H1 (cell line): ENCODE data around the gene ALK. TPM values are rescaled to one million over a fixed set of nuclear protein-coding genes. Genes with fewer than 3 reads are reported as not detected.

Experiments
- CTCF ChIA-PET: fragments of 300-600 bp; sonication (Branson Sonifier 250); formaldehyde crosslinking; loops from one replicate; lab custom pipeline; 2021; ENCODE audit not compliant: partially characterized antibody; lab: Charles Lee
- POLR2A ChIA-PET: fragments of 300-600 bp; sonication (Branson Sonifier 250); formaldehyde crosslinking; loops from one replicate; lab custom pipeline; 2021; ENCODE audit warnings: inconsistent platforms; ENCODE audit not compliant: partially characterized antibody; lab: Charles Lee
- DNase-seq, 2 experiments: peaks; one replicate each; pipeline versions ENCODE4 v3.0.0 to v3.0.0-alpha.2; 2010 to 2022; ENCODE audit warnings: low spot score in 2 of 2, low read depth in 1 of 2, mixed read lengths in 1 of 2
- FAIRE-seq: peaks from 2 replicates; lab custom pipeline; 2011; peaks lifted over from hg19 to GRCh38; lab: Jason Lieb, UNC
- H2AFZ ChIP-seq: 2 replicates; pipeline ENCODE4 v1.8.1; 2012; ENCODE audit warnings: low read length, inconsistent platforms
- H2AK5ac ChIP-seq: 2 replicates; pipeline ENCODE4 v1.6.1; 2013; ENCODE audit warnings: low read depth, low read length
- H2BK120ac ChIP-seq: replicated peaks from 2 replicates; pipeline ENCODE3; 2013; ENCODE audit warnings: low read depth, low read length, inconsistent platforms
- H2BK12ac ChIP-seq: 2 replicates; pipeline ENCODE4 v1.6.1; 2013; ENCODE audit warnings: low read depth, low read length
- H2BK15ac ChIP-seq: 2 replicates; pipeline ENCODE4 v1.6.1; 2013; ENCODE audit warnings: low read length
- H2BK20ac ChIP-seq: 2 replicates; pipeline ENCODE4 v1.6.1; 2013; ENCODE audit warnings: low read length
- H2BK5ac ChIP-seq: 2 replicates; pipeline ENCODE4 v1.6.1; 2013; ENCODE audit warnings: low read depth, low read length
- H3K14ac ChIP-seq: 2 replicates; pipeline ENCODE4 v1.6.1; 2013; ENCODE audit warnings: inconsistent platforms; ENCODE audit not compliant: insufficient read length
- H3K18ac ChIP-seq: 2 replicates; pipeline ENCODE4 v1.6.1; 2013; ENCODE audit warnings: low read length; ENCODE audit errors: extremely low read depth
- H3K23ac ChIP-seq: 2 replicates; pipeline ENCODE4 v1.6.1; 2013; ENCODE audit warnings: inconsistent platforms; ENCODE audit not compliant: insufficient read length
- H3K23me2 ChIP-seq: 2 replicates; pipeline ENCODE4 v1.6.1; 2013; ENCODE audit warnings: low read depth, low read length
- H3K27ac ChIP-seq: 2 replicates; pipeline ENCODE4 v1.6.1; 2011; ENCODE audit warnings: low read depth, low read length, inconsistent platforms
- H3K27me3 ChIP-seq, 4 experiments: replicated peaks in 1 of 4; 1 replicate in 1 of 4; 2 replicates in 3 of 4; pipeline versions ENCODE4 v1.6.1 to v1.8.1; 2011 to 2013; ENCODE audit warnings: low read length in 3 of 4, mild to moderate bottlenecking in 3 of 4, inconsistent platforms in 2 of 4, mixed read lengths in 2 of 4, moderate library complexity in 1 of 4; ENCODE audit not compliant: control insufficient read depth in 3 of 4, insufficient read depth in 3 of 4; ENCODE audit errors: extremely low read depth in 1 of 4
- H3K36me3 ChIP-seq, 4 experiments: 2 replicates each; pipeline versions ENCODE4 v1.6.1 to v1.8.1; 2011 to 2013; ENCODE audit warnings: mild to moderate bottlenecking in 4 of 4, low read length in 3 of 4, moderate library complexity in 2 of 4, control low read depth in 1 of 4, inconsistent platforms in 1 of 4; ENCODE audit not compliant: insufficient read depth in 4 of 4, control insufficient read depth in 2 of 4
- H3K4ac ChIP-seq: replicated peaks from 2 replicates; pipeline ENCODE3; 2013; ENCODE audit warnings: low read length, low read depth, mixed read lengths, inconsistent platforms; ENCODE audit not compliant: insufficient read length
- H3K4me1 ChIP-seq, 4 experiments: replicated peaks in 1 of 4; 1 replicate in 1 of 4; 2 replicates in 3 of 4; pipeline versions ENCODE4 v1.6.1 to v1.8.1; 2011 to 2013; ENCODE audit warnings: low read length in 3 of 4, inconsistent platforms in 2 of 4, mixed read lengths in 1 of 4; ENCODE audit not compliant: insufficient read depth in 4 of 4, control insufficient read depth in 3 of 4
- H3K4me2 ChIP-seq, 2 experiments: 2 replicates each; pipeline versions ENCODE4 v1.6.1 to v1.8.1; 2011 to 2013; ENCODE audit warnings: low read depth in 2 of 2, low read length in 2 of 2, control low read depth in 1 of 2, inconsistent platforms in 1 of 2, mild to moderate bottlenecking in 1 of 2; ENCODE audit not compliant: insufficient read depth in 1 of 2
- H3K4me3 ChIP-seq, 4 experiments: fragments of 200-600, 300-600 bp in 1 of 4; sonication (generic), shearing (Covaris generic), sonication (Bioruptor Twin) in 1 of 4; 2 replicates each; pipeline versions ENCODE4 v1.5.1 to v1.8.1; 2011 to 2016; ENCODE audit warnings: low read length in 4 of 4, low read depth in 3 of 4, control low read depth in 2 of 4, inconsistent platforms in 2 of 4, mild to moderate bottlenecking in 2 of 4, mixed read lengths in 1 of 4, moderate library complexity in 1 of 4; ENCODE audit not compliant: insufficient read depth in 2 of 4; ENCODE audit errors: extremely low read depth in 1 of 4
- H3K56ac ChIP-seq: replicated peaks from 2 replicates; pipeline ENCODE3; 2013; ENCODE audit warnings: low read depth, mild to moderate bottlenecking, mixed read lengths, low read length, inconsistent platforms; ENCODE audit not compliant: insufficient read length
- H3K79me1 ChIP-seq: 2 replicates; pipeline ENCODE4 v1.6.1; 2013; ENCODE audit warnings: low read depth, low read length, control low read depth
- H3K79me2 ChIP-seq, 2 experiments: 2 replicates each; pipeline versions ENCODE4 v1.6.1 to v1.8.1; 2012 to 2013; ENCODE audit warnings: low read length in 2 of 2, mild to moderate bottlenecking in 2 of 2, inconsistent platforms in 1 of 2; ENCODE audit not compliant: insufficient read depth in 2 of 2, control insufficient read depth in 1 of 2
- H3K9ac ChIP-seq, 4 experiments: replicated peaks in 1 of 4; 1 replicate in 1 of 4; 2 replicates in 3 of 4; pipeline versions ENCODE4 v1.6.1 to v1.8.1; 2011 to 2013; ENCODE audit warnings: low read depth in 3 of 4, low read length in 3 of 4, control low read depth in 2 of 4, mild to moderate bottlenecking in 2 of 4, moderate library complexity in 2 of 4, inconsistent platforms in 1 of 4; ENCODE audit errors: extremely low read depth in 1 of 4
- H3K9me3 ChIP-seq, 2 experiments: 2 replicates each; pipeline versions ENCODE4 v1.6.1 to v1.8.1; 2012 to 2013; ENCODE audit warnings: mild to moderate bottlenecking in 2 of 2, moderate library complexity in 2 of 2, control low read depth in 1 of 2, inconsistent platforms in 1 of 2, low read depth in 1 of 2, low read length in 1 of 2, mixed read lengths in 1 of 2; ENCODE audit not compliant: insufficient read depth in 2 of 2
- H4K20me1 ChIP-seq, 2 experiments: replicated peaks in 1 of 2; 2 replicates each; pipeline versions ENCODE3 to v1.8.1; 2011 to 2013; ENCODE audit warnings: inconsistent platforms in 2 of 2, low read length in 2 of 2, mild to moderate bottlenecking in 1 of 2; ENCODE audit not compliant: insufficient read depth in 2 of 2, control insufficient read depth in 1 of 2
- H4K5ac ChIP-seq: 2 replicates; pipeline ENCODE4 v1.6.1; 2013; ENCODE audit warnings: low read length, low read depth, mixed read lengths, inconsistent platforms; ENCODE audit not compliant: insufficient read length
- H4K8ac ChIP-seq: 2 replicates; pipeline ENCODE4 v1.8.0; 2013; ENCODE audit warnings: mild to moderate bottlenecking, moderate library complexity, low read length, inconsistent platforms; ENCODE audit not compliant: insufficient read depth; ENCODE audit errors: extremely low read depth
- H4K91ac ChIP-seq: replicated peaks from 2 replicates; pipeline ENCODE3; 2013; ENCODE audit warnings: low read length, mixed read lengths, inconsistent platforms; ENCODE audit not compliant: insufficient read length
- ATF3 ChIP-seq: IDR thresholded peaks from 2 replicates; pipeline ENCODE4 v1.6.1; 2011; ENCODE audit warnings: low read depth, mild to moderate bottlenecking, low read length; ENCODE audit not compliant: insufficient read depth
- FOSL1 ChIP-seq: IDR thresholded peaks from 2 replicates; pipeline ENCODE4 v1.6.1; 2011; ENCODE audit warnings: mild to moderate bottlenecking, low read depth, low read length, moderate library complexity; ENCODE audit not compliant: insufficient read depth
- JUN ChIP-seq: IDR thresholded peaks from 2 replicates; pipeline ENCODE4 v1.6.1; 2011; ENCODE audit warnings: low read depth, mild to moderate bottlenecking, improper control_type of control experiment, low read length
- KDM4A ChIP-seq: IDR thresholded peaks from one replicate; pipeline ENCODE4 v1.7.1; 2012; ENCODE audit warnings: low read depth, mild to moderate bottlenecking, moderate library complexity, low read length, inconsistent platforms; ENCODE audit not compliant: severe bottlenecking
- MAFK ChIP-seq: IDR thresholded peaks from 2 replicates; pipeline ENCODE4 v1.6.1; 2012; ENCODE audit warnings: low read depth, mild to moderate bottlenecking, improper control_type of control experiment, low read length
- MAX ChIP-seq: IDR thresholded peaks from 2 replicates; pipeline ENCODE4 v1.6.1; 2012; ENCODE audit warnings: inconsistent platforms
- NANOG ChIP-seq: IDR thresholded peaks from 2 replicates; pipeline ENCODE4 v1.6.1; 2011; ENCODE audit warnings: low read length, low read depth, mild to moderate bottlenecking, inconsistent platforms; ENCODE audit not compliant: insufficient read depth, poor library complexity, severe bottlenecking
- SAP30 ChIP-seq: fragments of 300-600 bp; sonication (generic); IDR thresholded peaks from 2 replicates; pipeline ENCODE4 v1.7.1; 2012; ENCODE audit warnings: low read length, moderate library complexity, mild to moderate bottlenecking, inconsistent platforms; ENCODE audit not compliant: insufficient read depth, insufficient replicate concordance
- TEAD4 ChIP-seq: IDR thresholded peaks from 2 replicates; pipeline ENCODE4 v1.6.1; 2012; ENCODE audit warnings: low read depth, low read length, inconsistent platforms, mixed read lengths
- WGBS, 2 experiments: shearing (Covaris generic) in 1 of 2; methylation state at CpG; one replicate each; pipeline versions ENCODE4 v1.1.6 to v1.1.7; 2013 to 2015; ENCODE audit warnings: low lambda C conversion rate in 2 of 2, mixed read lengths in 2 of 2, inconsistent platforms in 1 of 2, low coverage in 1 of 2, missing lambda C conversion rate in 1 of 2; ENCODE audit not compliant: insufficient replicate concordance in 2 of 2, insufficient coverage in 1 of 2, insufficient read length in 1 of 2; ENCODE audit errors: extremely low coverage in 1 of 2, missing lambda C conversion rate in 1 of 2; 5-methylcytosine and 5-hydroxymethylcytosine counted together
- polyA plus RNA-seq, 7 experiments: library from polyadenylated mRNA; depleted of rRNA in 3 of 7; stranded (reverse) in 5 of 7; unstranded in 2 of 7; fragments of >200 nt in 5 of 7; fragments of 200-250 nt in 2 of 7; gene quantifications; 1 replicate in 5 of 7; 2 replicates in 1 of 7; 4 replicates in 1 of 7; pipeline versions ENCODE4 v1.2.1 to v1.2.3, GENCODE V29; 2011 to 2013; ENCODE audit warnings: missing spikeins in 2 of 7, mixed read lengths in 2 of 7
- total RNA-seq: library from RNA; stranded (reverse); fragmentation: NEBNext Ultra II Directional; extraction: Animal tissue kit (Norgen Biotek cat#: 25700); gene quantifications from 2 replicates; pipeline ENCODE4 v1.2.1, GENCODE V29; 2021

The ALK gene
- total and polyA plus RNA-seq, 2 of the 8 experiments (the other 6 are each of a cell fraction or from before 2014, with no cell fraction given), result 0.02 to 0.09 TPM

GRCh38 chr2:29232041-29232440 is 689.3 kb downstream of the ALK start:
- no peaks in the 10 kb centered on the region for H3K79me2 ChIP-seq
- WGBS, 2 experiments, result 91% methylated on average over 10 of the region's 14 CpGs; no CpG with 5 or more reads in 1 of the 2 experiments

More at GRCh38 chr2:29232041-29232440, 689.3 kb downstream of the ALK start:
- H2BK20ac ChIP-seq, result no peak overlapping the region
- no peak overlapping the region for H3K9ac ChIP-seq
- FAIRE-seq, result no peak
- H3K36me3 ChIP-seq, result no peaks in the 10 kb centered on the region
- no peaks in the 10 kb centered on the region for H3K23me2 ChIP-seq
- no peak overlapping the region for H3K18ac ChIP-seq
- no peak overlapping the region for H4K8ac ChIP-seq
- POLR2A ChIA-PET, result no interaction called here
- H3K9me3 ChIP-seq, result no peaks in the 10 kb centered on the region
- H3K56ac ChIP-seq, result no peak overlapping the region
- no peak overlapping the region for H2BK12ac ChIP-seq
- no peaks in the 10 kb centered on the region for H4K20me1 ChIP-seq
- H3K27me3 ChIP-seq, result no peaks in the 10 kb centered on the region
- no peak overlapping the region for H4K5ac ChIP-seq
- TF ChIP-seq ATF3, result no peak
- TF ChIP-seq MAX, result no peak
- no peak for TF ChIP-seq NANOG
- TF ChIP-seq TEAD4, result no peak
- no peak for TF ChIP-seq KDM4A
- TF ChIP-seq JUN, result no peak
- TF ChIP-seq FOSL1, result no peak
- no peak for TF ChIP-seq MAFK
- TF ChIP-seq SAP30, result no peak
- H2AFZ ChIP-seq, result no peak overlapping the region
- no peak overlapping the region for H2AK5ac ChIP-seq
- no peak overlapping the region for H3K4ac ChIP-seq
- CTCF ChIA-PET, result interaction anchor here (0.8 kb wide), 1 partner anchor 77 kb away, joined by 3 read pairs; no protein-coding TSS in a partner anchor
- no peak overlapping the region for H3K23ac ChIP-seq
- no peak overlapping the region for H4K91ac ChIP-seq
- H2BK5ac ChIP-seq, result no peak overlapping the region
- no peak overlapping the region for H3K4me3 ChIP-seq
- H3K79me1 ChIP-seq, result no peaks in the 10 kb centered on the region
- no peak overlapping the region for H3K27ac ChIP-seq
- no peaks in the 10 kb centered on the region for H3K4me1 ChIP-seq
- no peak overlapping the region for H3K4me2 ChIP-seq
- no peak overlapping the region for H2BK15ac ChIP-seq
- no peak overlapping the region for H3K14ac ChIP-seq
- no peak for DNase-seq
- no peak overlapping the region for H2BK120ac ChIP-seq
